GM18505 (cell line): ENCODE data around the gene UCK1.

Experiments
- ATAC-seq: cut with Tn5 transposase; IDR thresholded peaks from one replicate; pipeline ENCODE4 v1.9.1; 2021; ENCODE audit not compliant: unreplicated experiment
- POLR2A ChIP-seq: IDR thresholded peaks from 4 replicates; pipeline ENCODE4 v1.6.1; 2011; ENCODE audit warnings: borderline replicate concordance; ENCODE audit not compliant: insufficient read depth, insufficient read length; ENCODE audit errors: extremely low read depth

UCK1 gene

DNA sequence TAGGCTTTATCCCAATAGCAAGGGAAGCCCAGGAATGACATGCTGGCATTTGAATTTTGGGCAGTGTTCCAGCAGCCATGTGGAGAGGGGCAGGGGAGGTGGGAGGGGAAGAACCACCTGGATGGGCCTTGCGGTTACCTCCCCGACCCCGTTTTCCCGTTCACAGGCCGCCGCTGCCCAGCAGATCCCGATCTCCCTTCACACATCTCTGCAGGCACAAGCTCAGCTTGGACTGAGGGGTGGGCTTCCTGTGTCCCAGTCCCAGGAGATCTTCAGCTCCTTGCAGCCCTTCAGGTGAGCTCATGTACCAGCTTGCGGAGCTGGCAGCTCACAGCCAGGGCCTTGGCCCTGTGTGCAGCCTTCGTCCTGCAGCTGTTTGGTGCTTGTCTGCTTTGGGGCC, 44.1 kb downstream of the UCK1 start:
- no peak for ATAC-seq

DNA sequence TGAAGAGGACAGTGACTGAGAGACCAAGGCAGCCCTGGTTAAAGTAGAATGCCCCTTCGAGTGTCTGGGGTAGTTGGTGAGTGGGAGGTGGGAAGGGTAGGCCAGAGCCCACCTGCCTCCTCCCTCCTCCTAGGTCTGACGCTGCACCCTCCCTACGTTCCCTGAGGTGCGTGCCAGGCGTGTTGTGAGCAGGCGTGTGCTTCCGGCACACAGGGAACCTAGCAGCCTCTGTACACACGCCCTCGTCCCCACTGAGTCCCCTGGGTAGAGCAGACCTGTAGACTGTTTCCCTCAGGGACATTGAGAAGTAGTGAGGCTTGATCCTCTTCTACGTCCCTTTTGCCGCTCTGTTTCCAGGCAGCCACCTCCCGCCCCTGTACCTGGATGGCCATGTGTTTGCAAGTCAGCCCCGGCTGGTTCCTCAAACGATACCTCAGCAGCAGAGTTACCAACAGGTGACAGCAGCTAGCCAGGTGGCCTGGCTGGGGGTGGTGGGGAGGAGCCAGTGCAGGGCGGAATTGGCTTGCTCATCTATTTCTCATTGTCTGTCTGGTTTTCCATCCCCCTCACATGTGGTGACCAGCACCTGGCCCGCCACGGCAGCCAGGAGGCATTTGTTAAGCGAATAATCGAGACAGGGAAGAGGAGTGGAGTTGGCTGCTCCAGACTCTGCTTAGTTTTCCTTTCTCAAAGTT, 45.2 kb downstream of the UCK1 start:
- ATAC-seq: no peak
- no peak for TF ChIP-seq POLR2A

More for the DNA sequence above, 44.1 kb downstream of the UCK1 start:
- no peak for TF ChIP-seq POLR2A

DNA sequence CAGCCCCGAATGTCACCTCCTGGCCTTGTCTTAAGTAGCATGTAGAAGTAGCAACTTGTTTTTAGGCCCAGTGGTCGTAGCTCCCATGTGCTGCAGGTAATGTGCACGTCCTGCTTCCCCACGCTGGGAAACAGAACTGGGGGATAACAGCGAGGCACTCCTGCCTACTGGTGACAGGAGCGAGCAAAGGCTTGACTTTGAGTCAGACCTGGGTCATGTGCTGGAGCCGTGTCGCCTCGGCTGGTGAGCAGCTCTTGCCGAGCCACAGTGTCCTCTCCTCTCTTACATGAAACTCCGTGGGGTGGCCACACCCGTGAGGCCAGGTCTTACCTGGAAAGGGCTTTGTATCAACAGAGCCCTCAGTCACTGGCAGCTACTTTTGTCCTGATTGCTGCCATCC, 45.9 kb downstream of the UCK1 start:
- TF ChIP-seq POLR2A: no peak
- no peak for ATAC-seq

DNA sequence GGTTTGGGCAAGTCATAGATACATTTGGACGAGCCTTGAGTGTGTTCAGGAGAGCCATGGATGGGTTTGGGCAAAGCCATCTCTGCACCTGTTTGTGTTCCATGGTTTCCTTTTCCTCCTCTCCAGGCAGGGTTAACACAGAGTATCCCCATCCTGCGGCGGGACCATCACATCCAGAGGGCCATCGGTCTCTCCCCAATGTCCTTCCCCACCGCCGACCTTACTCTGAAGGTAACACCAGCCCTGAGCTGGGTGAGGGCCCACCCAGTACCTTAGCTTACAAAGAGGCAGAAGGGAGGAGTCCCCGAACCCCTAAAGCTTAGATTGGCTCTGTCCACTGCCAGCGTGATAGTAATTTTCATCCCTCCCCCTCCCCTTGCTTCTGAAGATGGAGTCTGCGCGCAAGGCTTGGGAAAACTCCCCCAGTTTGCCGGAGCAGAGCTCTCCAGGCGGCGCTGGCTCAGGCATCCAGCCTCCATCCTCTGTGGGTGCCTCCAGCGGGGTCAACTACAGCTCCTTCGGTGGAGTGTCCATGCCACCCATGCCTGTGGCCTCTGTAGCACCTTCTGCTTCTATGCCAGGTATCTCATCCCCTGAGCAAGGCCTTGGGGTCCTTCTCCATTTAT, 46.4 kb downstream of the UCK1 start:
- no peak for ATAC-seq
- TF ChIP-seq POLR2A: no peak

DNA sequence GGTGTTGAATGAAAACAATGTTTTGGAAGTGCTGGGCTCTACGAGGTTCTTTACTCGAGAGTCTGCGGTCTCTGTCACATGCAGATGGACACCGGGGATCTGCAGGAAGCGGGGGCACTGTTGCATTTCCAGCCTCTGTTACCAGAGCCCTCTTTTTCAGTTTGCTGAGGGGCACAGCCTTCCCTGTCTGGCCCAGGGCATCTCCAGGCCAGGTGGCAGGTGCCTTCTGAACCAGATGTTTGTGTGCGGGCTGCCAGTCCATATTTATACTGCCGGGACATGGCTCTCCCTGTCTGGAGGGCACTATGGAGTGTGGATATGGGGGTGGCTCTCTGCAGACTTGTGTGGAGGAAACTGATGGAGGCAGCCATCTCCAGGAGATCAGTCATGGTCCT, 47.0 kb downstream of the UCK1 start:
- ATAC-seq: no peak
- no peak for TF ChIP-seq POLR2A

DNA sequence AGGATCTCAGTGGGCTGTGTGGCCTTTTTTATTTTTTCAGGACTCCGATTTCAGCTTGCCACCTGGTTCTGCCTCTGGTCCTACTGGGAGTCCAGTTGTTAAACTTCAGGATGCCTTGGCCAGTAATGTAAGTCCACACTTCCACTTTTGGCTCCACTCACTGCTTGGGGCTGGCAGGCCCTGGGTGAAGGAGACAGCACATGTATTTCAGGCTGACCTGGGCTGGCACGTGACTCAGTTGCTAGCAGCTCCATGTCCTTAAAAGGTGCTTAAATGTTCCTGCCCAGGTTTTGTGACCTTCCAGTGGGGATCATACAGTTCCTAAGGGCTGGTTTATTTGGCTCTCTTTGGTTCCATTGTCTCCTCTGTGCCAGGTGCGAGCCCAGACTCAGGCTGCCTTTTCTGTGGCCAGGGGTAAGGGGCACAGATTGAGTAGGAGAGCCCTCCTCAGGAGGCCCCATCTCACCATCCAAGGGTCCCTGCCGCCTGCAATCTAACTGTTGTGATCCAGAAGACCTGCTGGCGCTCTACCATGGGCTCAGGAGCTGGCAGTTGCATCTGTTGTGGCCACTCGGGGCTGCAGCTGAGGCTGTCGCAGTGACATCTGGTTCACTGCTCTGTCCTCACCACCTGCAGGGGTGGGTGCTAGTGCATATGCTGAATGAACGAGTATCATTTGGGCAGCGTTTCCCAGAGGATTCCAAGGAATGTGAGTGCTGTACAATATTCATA, 47.6 kb downstream of the UCK1 start:
- no peak for TF ChIP-seq POLR2A
- ATAC-seq: no peak

DNA sequence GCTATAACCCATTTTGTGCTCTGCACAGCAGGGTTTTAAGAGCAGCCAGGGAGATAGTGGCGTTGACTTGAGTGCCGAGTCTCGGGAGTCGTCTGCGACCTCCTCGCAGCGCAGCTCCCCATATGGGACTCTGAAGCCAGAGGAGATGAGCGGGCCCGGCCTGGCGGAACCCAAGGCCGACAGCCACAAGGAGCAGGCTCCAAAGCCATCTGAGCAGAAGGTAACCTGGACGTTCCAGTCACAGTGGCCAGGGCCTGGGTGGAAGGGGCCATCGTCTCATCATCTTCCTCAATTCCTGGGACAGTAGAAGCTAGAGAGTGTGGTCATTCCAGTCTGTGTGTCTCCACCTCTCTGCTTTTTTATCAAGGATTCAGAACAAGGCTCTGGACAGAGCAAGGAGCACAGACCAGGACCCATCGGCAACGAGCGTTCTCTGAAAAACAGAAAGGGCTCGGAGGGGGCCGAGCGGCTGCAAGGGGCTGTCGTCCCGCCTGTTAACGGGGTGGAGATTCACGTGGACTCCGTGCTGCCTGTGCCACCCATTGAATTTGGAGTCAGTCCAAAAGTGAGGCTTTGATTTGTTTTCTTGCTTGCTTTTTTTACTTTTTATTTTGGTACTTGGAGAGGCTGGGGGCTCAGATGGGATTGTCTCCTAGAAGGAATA, 48.6 kb downstream of the UCK1 start:
- TF ChIP-seq POLR2A: no peak
- no peak for ATAC-seq

DNA sequence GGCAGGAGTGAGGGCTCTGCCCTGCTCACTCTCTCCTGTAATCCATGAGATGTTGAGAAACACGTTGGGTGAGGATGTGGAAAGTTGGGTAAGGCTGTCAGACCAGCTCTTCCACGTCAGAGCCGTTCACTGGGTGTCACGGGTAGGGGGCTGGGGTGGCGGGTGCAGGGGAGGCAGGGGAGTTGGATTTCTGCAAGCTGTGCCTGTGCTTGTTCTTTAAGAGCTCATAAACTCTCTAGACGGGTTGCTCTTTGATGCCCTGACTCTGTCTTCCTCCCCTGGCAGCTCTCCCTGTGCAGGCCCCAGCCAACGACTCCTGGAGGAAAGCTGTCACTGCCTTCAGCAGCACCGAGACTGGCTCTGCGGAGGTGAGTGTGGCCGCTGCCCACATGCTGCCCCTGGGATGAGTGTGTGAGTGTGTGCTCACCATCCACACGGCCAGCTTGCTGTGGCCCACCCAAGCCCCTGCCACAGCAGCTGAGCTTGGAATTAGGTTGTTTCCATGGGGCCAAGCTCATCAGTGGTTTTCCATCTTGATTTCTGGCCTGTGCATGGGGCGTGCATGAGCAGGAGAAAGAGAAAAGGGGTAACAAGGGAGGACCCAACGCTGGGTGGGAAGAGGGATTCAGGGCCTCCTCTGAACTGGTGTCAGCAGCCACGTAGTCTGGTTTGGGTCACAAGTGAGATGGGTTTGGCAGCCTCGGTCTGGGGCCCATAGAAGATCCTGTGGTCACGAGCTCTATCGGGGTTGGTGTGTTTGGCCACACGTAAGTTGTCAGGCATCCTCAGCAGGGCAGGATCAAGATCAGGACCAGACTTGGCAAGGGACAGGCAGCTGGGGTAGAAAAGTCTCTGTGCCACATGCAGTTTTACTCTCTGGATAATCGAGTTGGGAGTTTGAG, 49.4 kb downstream of the UCK1 start:
- no peak for ATAC-seq
- TF ChIP-seq POLR2A: no peak

DNA sequence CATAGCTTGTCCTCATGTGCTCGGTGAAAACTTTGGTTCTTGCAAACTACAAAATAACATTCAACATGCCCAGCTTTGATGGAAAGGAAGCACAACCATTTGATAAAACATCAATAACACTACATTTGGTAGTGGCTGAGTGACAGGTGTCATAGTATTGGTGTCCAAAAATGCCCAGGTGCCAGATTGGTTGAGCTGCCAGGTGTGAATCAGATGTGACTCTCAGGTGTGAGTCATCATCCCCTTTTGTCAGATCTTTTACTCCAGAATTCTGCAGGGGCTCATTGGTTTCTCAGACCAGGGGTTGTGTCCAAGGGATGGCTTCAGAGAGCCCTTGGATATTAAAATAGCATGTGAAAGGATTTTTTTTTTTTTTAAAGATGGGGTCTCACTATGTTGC, 50.8 kb downstream of the UCK1 start:
- no peak for TF ChIP-seq POLR2A

DNA sequence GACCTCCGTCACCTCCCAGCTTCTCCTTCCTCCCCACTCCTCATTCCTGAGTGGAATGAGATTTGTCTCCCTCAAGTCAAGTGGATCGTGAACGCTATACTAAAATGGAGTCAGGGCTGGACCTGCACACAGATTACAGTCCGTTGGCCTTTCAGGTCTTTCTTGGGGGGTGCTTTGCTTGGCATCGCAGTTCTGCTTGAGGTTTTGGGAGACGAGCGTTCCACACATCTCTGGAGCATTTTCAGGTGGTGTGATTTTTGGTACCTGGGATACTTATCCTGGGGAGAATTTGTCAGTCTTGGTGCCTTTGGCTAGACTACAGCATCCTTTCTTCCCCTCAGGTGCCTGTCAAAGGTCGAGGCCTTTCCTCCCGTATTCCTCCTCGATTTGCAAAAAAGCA, 52.2 kb downstream of the UCK1 start:
- ATAC-seq: no peak
- no peak for TF ChIP-seq POLR2A

More for the DNA sequence above, 50.8 kb downstream of the UCK1 start:
- no peak for ATAC-seq

DNA sequence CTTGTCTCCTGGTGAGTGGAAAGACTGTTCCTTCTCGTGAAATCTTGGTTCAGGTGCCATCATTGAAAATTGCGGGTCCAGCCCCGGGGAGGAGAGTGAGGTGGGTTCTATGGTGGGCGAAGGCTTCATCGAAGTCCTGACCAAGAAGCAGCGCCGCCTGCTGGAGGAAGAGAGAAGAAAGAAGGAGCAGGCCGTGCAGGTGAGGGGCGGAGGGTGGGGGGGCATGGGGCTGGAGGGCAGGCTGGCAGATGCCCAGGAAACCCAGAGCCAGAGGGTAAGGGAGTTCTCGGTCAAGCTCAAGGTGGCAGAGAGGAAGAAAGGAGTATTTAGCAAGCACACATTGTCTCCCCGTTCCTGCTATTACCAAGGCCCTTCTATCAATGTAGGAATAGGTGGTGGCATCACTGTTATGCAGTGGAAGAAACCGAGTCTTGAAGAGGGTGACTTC, 52.6 kb downstream of the UCK1 start:
- ATAC-seq: no peak
- TF ChIP-seq POLR2A: no peak

DNA sequence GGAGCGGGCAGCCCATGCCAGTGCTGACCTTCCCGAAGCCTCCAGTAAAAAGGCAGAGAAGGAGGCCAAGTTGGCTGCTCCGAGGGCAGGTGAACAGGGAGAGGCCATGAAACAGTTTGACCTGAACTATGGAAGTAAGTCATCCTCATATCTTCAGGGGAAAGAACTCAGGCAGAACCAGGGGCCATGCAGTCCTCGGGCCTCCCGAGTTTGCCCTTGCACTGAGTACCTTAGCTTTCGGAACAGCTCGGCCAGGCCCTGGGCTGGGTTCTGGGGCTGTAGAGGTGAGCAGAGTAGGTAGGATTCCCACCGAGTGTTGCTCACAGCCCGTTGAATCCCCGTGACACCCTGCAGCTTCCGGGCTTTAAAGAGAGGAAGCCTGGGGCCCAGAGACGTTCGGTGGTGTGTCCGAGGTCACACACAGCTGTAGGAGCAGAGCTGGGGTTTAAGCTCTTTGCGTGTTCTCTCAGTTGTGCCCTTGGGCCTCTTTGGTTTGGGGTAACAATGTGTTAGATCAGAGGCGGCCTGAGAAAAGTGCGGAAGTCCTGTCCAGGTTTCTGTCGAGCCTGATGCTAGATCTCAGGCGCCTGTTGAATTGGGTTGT, 53.1 kb downstream of the UCK1 start:
- TF ChIP-seq POLR2A: no peak
- ATAC-seq: no peak

DNA sequence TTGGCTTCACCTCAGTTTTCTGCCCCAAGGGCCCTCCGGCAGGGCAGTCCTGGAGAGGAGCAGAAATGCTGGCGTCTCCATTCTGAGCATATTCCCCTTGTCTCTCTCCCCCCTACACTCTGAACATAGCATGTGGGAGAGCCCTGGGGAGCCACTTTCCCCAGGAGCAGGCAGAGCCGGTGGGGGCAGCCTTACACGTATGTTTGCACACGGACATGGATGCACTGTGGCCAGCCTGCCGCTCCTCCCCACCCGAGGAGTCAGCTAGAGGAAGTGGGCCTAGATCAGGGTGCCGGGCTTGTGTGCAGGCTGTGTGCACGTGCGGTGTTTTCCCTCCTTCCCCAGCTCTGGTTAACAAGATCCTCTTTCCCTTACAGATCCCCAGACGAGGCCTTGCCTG, 53.7 kb downstream of the UCK1 start:
- TF ChIP-seq POLR2A: no peak
- no peak for ATAC-seq

DNA sequence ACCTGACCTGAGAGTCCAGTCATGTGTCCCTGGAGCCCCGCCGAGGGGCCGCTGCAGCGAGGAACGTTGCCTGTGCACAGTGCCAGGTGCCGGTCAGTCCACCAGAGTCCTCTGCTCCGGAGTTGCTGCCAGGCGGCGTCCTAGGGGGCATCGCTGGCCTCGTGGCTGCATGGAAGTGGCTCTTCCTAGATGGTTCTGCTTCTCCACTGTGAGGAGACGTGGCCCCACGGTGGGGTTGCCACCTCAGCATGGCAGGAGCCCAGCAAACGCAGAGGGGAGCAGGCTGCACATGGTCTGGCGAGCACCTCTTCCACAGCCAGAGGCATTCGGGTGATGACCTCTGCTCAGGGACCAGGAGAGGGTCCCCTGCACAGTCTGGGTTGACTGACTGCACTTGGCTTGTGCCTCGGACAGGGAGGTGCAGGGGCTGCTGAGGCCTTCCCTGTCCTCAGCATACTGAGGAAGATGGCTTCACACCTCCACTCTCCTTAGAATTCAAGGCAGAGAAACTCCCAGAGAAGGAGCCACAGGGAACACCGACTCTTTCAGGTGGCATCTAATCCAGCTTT, 54.2 kb downstream of the UCK1 start:
- no peak for TF ChIP-seq POLR2A
- ATAC-seq: no peak
